GM06990 (cell line): ENCODE results near the gene SALL4.

ENCODE experiments used
- DNase-seq: peaks from one replicate; pipeline ENCODE4 v3.0.0-alpha.2; 2011; ENCODE audit not compliant: insufficient read length; ENCODE audit errors: extremely low read depth
- H3K27me3 ChIP-seq: replicated peaks from 2 replicates; pipeline ENCODE4 v1.6.0; 2011; ENCODE audit warnings: low read length; ENCODE audit not compliant: control insufficient read depth, insufficient read depth
- H3K36me3 ChIP-seq: 2 replicates; pipeline ENCODE4 v1.5.1; 2011; ENCODE audit warnings: low read length; ENCODE audit not compliant: control insufficient read depth, insufficient read depth
- H3K4me3 ChIP-seq: replicated peaks from 2 replicates; pipeline ENCODE4 v1.5.1; 2011; ENCODE audit warnings: low read depth, mild to moderate bottlenecking, control low read depth, low read length
- CTCF ChIP-seq: IDR thresholded peaks from 2 replicates; pipeline ENCODE4 v1.5.1; 2011; ENCODE audit warnings: low read length, control low read depth, mild to moderate bottlenecking, inconsistent platforms; ENCODE audit not compliant: insufficient read depth, poor library complexity, severe bottlenecking

Gene SALL4

GRCh38 chr20:51750770-51751388 is 51.4 kb downstream of the SALL4 start:
- TF ChIP-seq CTCF, result no peak
- no peak for DNase-seq
- no peaks in the 10 kb centered on the region for H3K36me3 ChIP-seq
- H3K4me3 ChIP-seq, result no peak overlapping the region
- H3K27me3 ChIP-seq, result no peaks in the 10 kb centered on the region

- Histone ChIP-seq H3K27me3 (no peaks in the 10 kb centered on the region), H3K4me3 (no peak overlapping the region), H3K36me3 (no peaks in the 10 kb centered on the region)
- TF ChIP-seq CTCF, result no peak
- no peak for DNase-seq
Measured at GRCh38 chr20:51750037-51750769, 52.1 kb downstream of the SALL4 start.

- H3K36me3 ChIP-seq, result no peaks in the 10 kb centered on the region
- no peak for TF ChIP-seq CTCF
- H3K27me3 ChIP-seq, result no peaks in the 10 kb centered on the region
- DNase-seq, result no peak
- no peak overlapping the region for H3K4me3 ChIP-seq
Measured at GRCh38 chr20:51749674-51750036, 52.7 kb downstream of the SALL4 start.

- DNase-seq, result no peak
- Histone ChIP-seq H3K36me3 (no peaks in the 10 kb centered on the region), H3K4me3 (no peak overlapping the region), H3K27me3 (no peaks in the 10 kb centered on the region)
- no peak for TF ChIP-seq CTCF
Measured at GRCh38 chr20:51747182-51747911, 55.0 kb downstream of the SALL4 start.

GRCh38 chr20:51745804-51746203 is 56.5 kb downstream of the SALL4 start:
- DNase-seq, result no peak
- no peaks in the 10 kb centered on the region for H3K27me3 ChIP-seq
- no peaks in the 10 kb centered on the region for H3K36me3 ChIP-seq
- no peak for TF ChIP-seq CTCF
- H3K4me3 ChIP-seq, result no peak overlapping the region
